HCT116 (cell line): Measurements from ENCODE around the gene GCLC. TPM values are rescaled to one million over a fixed set of nuclear protein-coding genes. Genes with fewer than 3 reads are reported as not detected.

Source experiments
- ATAC-seq: fragments of 200-7000 bp; cut with Tn5 transposase; 2 replicates; pipeline ENCODE4 v1.9.1; 2020; ENCODE audit warnings: mild to moderate bottlenecking, moderate library complexity
- BruUV-seq: library from RNA; stranded (reverse); fragments of 400-500 nt; replicated peaks from 2 replicates; lab custom pipeline; 2021; lab: Mats Ljungman, UMichigan
- CTCF ChIA-PET: fragments of 300-600 bp; sonication (Branson Sonifier 250); formaldehyde crosslinking; loops from one replicate; lab custom pipeline; 2021; ENCODE audit warnings: antibody characterized with exemption; lab: Charles Lee
- POLR2A ChIA-PET: fragments of 300-600, 350-600 bp; sonication (Branson Sonifier 250); formaldehyde crosslinking; loops from one replicate; lab custom pipeline; 2021; ENCODE audit warnings: antibody characterized with exemption; lab: Charles Lee
- RAD21 ChIA-PET, 2 experiments: fragments of 300-600 bp; sonication (Branson Sonifier 250); formaldehyde crosslinking; loops; one replicate each; lab custom pipeline; 2023; ENCODE audit warnings: low total read pairs in 2 of 2; ENCODE audit not compliant: uncharacterized antibody in 2 of 2, unreplicated experiment in 2 of 2, low non-redundant PET in 1 of 2; lab: Charles Lee
- DNase-seq: peaks from one replicate; pipeline ENCODE4 v3.0.0-alpha.2; 2010; ENCODE audit warnings: low read depth, low spot score
- H2AFZ ChIP-seq: fragments of 200-600 bp; shearing (Covaris generic), sonication (generic); 2 replicates; pipeline ENCODE4 v1.6.1; 2017; ENCODE audit warnings: low read depth, mixed run types, mixed read lengths, antibody characterized with exemption, low read length; ENCODE audit not compliant: poor library complexity, severe bottlenecking
- H3K27ac ChIP-seq: 2 replicates; pipeline ENCODE4 v1.5.1; 2012; ENCODE audit warnings: low read depth, low read length
- H3K27me3 ChIP-seq: fragments of 200-600 bp; sonication (generic); 2 replicates; pipeline ENCODE4 v1.6.1; 2016; ENCODE audit warnings: mixed run types, low read length, mixed read lengths; ENCODE audit not compliant: insufficient read depth
- H3K36me3 ChIP-seq, 2 experiments: fragments of 200-500 bp in 1 of 2; fragments of 200-600 bp in 1 of 2; sonication (Bioruptor generic) in 1 of 2; sonication (generic) in 1 of 2; 2 replicates each; pipeline versions ENCODE4 v1.5.1 to v1.6.1; 2014 to 2016; ENCODE audit warnings: low read length in 2 of 2, inconsistent platforms in 1 of 2, mixed read lengths in 1 of 2, mixed run types in 1 of 2; ENCODE audit not compliant: insufficient read depth in 2 of 2, control insufficient read depth in 1 of 2
- H3K4me1 ChIP-seq, 2 experiments: fragments of 200-600 bp in 1 of 2; sonication (generic) in 1 of 2; 2 replicates each; pipeline versions ENCODE4 v1.5.1 to v1.6.1; 2012 to 2017; ENCODE audit warnings: low read length in 2 of 2, inconsistent platforms in 1 of 2, mild to moderate bottlenecking in 1 of 2, mixed read lengths in 1 of 2, mixed run types in 1 of 2, moderate library complexity in 1 of 2; ENCODE audit not compliant: insufficient read depth in 2 of 2, control insufficient read depth in 1 of 2
- H3K4me2 ChIP-seq: fragments of 200-600 bp; sonication (generic); 2 replicates; pipeline ENCODE4 v1.6.1; 2017; ENCODE audit warnings: mixed run types, low read length, mixed read lengths
- H3K4me3 ChIP-seq, 2 experiments: fragments of 200-600 bp in 1 of 2; sonication (generic) in 1 of 2; replicated peaks in 1 of 2; 2 replicates each; pipeline ENCODE4 v1.5.1; 2011 to 2016; ENCODE audit warnings: low read length in 2 of 2, control low read depth in 1 of 2, low read depth in 1 of 2, mild to moderate bottlenecking in 1 of 2, mixed read lengths in 1 of 2, mixed run types in 1 of 2
- H3K79me2 ChIP-seq: fragments of 200-600 bp; sonication (generic); 2 replicates; pipeline ENCODE4 v1.6.1; 2017; ENCODE audit warnings: mild to moderate bottlenecking, mixed run types, low read length, moderate library complexity, mixed read lengths; ENCODE audit not compliant: insufficient read depth
- H3K9ac ChIP-seq: fragments of 200-600 bp; sonication (generic); 2 replicates; pipeline ENCODE4 v1.6.1; 2016; ENCODE audit warnings: low read length, mixed read lengths
- H3K9me2 ChIP-seq: fragments of 200-600 bp; sonication (generic), shearing (Covaris generic); 2 replicates; pipeline ENCODE4 v1.6.1; 2017; ENCODE audit warnings: mixed run types, mild to moderate bottlenecking, moderate library complexity; ENCODE audit not compliant: insufficient read depth
- H3K9me3 ChIP-seq, 2 experiments: fragments of 200-500 bp in 1 of 2; fragments of 200-600 bp in 1 of 2; sonication (Bioruptor generic) in 1 of 2; sonication (generic) in 1 of 2; 2 replicates each; pipeline ENCODE4 v1.6.1; 2014 to 2017; ENCODE audit warnings: low read length in 2 of 2, mixed read lengths in 2 of 2, inconsistent platforms in 1 of 2, low read depth in 1 of 2, mild to moderate bottlenecking in 1 of 2, mixed run types in 1 of 2, moderate library complexity in 1 of 2; ENCODE audit not compliant: control insufficient read depth in 1 of 2, insufficient read depth in 1 of 2
- H4K20me1 ChIP-seq: fragments of 200-600 bp; sonication (generic), shearing (Covaris generic); 2 replicates; pipeline ENCODE4 v1.6.1; 2017; ENCODE audit warnings: mixed run types, mild to moderate bottlenecking, moderate library complexity; ENCODE audit not compliant: insufficient read depth
- CBX3 ChIP-seq: IDR thresholded peaks from 2 replicates; pipeline ENCODE4 v1.6.1; 2012; ENCODE audit warnings: low read depth
- CEBPB ChIP-seq: IDR thresholded peaks from 2 replicates; pipeline ENCODE4 v1.6.1; 2012; ENCODE audit warnings: low read depth
- ELF1 ChIP-seq: IDR thresholded peaks from 2 replicates; pipeline ENCODE4 v1.6.1; 2012; ENCODE audit warnings: low read depth, borderline replicate concordance
- EZH2phosphoT487 ChIP-seq: fragments of 200-600 bp; IDR thresholded peaks from 2 replicates; pipeline ENCODE4 v1.6.1; 2018; ENCODE audit warnings: antibody characterized with exemption, borderline replicate concordance
- POLR2A ChIP-seq: IDR thresholded peaks from 2 replicates; pipeline ENCODE4 v1.7.0; 2011; ENCODE audit warnings: borderline replicate concordance; ENCODE audit not compliant: insufficient read depth, insufficient read length; ENCODE audit errors: extremely low read depth
- RAD21 ChIP-seq: IDR thresholded peaks from 2 replicates; pipeline ENCODE4 v1.6.1; 2012; ENCODE audit warnings: low read depth, mild to moderate bottlenecking
- SIN3A ChIP-seq: IDR thresholded peaks from 2 replicates; pipeline ENCODE4 v1.6.1; 2012; ENCODE audit warnings: low read depth
- SP1 ChIP-seq: IDR thresholded peaks from 2 replicates; pipeline ENCODE4 v1.6.1; 2012; ENCODE audit warnings: low read depth
- SRF ChIP-seq: IDR thresholded peaks from 2 replicates; pipeline ENCODE4 v1.6.1; 2012; ENCODE audit warnings: low read depth
- TCF7L2 ChIP-seq: IDR thresholded peaks from 2 replicates; pipeline ENCODE4 v1.7.0; 2011; ENCODE audit warnings: borderline replicate concordance, inconsistent platforms; ENCODE audit not compliant: insufficient read depth, insufficient read length; ENCODE audit errors: extremely low read depth
- YY1 ChIP-seq: IDR thresholded peaks from 2 replicates; pipeline ENCODE4 v1.6.1; 2011; ENCODE audit warnings: low read length, low read depth, moderate library complexity, mild to moderate bottlenecking; ENCODE audit not compliant: insufficient replicate concordance; ENCODE audit errors: extremely low read depth
- ZFX ChIP-seq: fragments of 450-650 bp; IDR thresholded peaks from 2 replicates; pipeline ENCODE4 v1.6.1; 2017
- intact Hi-C: fragments of 100-400 bp; cut with micrococcal nuclease; formaldehyde crosslinking; loops from 2 replicates; pipeline ENCODE4 v1.10.0; 2022
- total RNA-seq: library from RNA; stranded (reverse); gene quantifications from one replicate; pipeline ENCODE4 v1.2.1, GENCODE V29; 2021; ENCODE audit not compliant: unreplicated experiment
- TF ChIP-seq, protein P1 (sequence below): IDR thresholded peaks from 2 replicates; pipeline ENCODE4 v1.6.1; 2012
- TF ChIP-seq, protein P2 (sequence below): IDR thresholded peaks from 2 replicates; pipeline ENCODE4 v1.6.1; 2012
- TF ChIP-seq, protein P3 (sequence below): IDR thresholded peaks from 2 replicates; pipeline ENCODE4 v1.6.1; 2011; ENCODE audit warnings: mild to moderate bottlenecking, low read length, moderate library complexity; ENCODE audit not compliant: insufficient replicate concordance; ENCODE audit errors: extremely low read depth
- TF ChIP-seq, protein P4 (sequence below): IDR thresholded peaks from 2 replicates; pipeline ENCODE4 v1.6.1; 2012; ENCODE audit warnings: low read depth

The GCLC gene
- total RNA-seq, 1 experiment from 2014 or later, result 72.0 TPM

DNA sequence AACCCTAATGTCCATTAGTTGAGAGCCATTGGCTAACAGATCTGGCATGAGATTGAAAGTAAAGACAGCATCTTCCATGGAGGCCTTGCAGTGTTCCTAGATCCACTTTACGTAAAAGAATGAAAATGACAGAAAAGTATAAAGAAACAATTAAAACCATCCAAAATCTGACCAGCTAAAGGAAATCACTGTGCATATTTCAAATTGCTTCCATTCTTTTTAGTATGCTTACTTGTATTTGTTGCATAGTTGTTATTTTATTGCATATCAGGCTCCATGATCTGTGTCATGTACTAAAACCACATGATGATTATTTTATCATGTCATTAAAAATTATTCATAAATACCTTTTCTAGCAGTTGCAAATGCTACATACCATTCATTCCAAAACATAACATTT lies 67.9 kb downstream of the GCLC start:
- Histone ChIP-seq H3K9me2 (no peaks in the 10 kb centered on the region; the same call in 1 of the 2 replicates), H3K27ac (no peak overlapping the region), H3K36me3 (no peaks in the 10 kb centered on the region), H3K4me1 (no peaks in the 10 kb centered on the region), H3K4me3 (no peak overlapping the region), H3K79me2 (no peaks in the 10 kb centered on the region), H4K20me1 (no peaks in the 10 kb centered on the region), H3K4me2 (no peak overlapping the region), H3K9ac (no peak overlapping the region), H3K9me3 (no peaks in the 10 kb centered on the region), H2AFZ (no peak overlapping the region), H3K27me3 (no peaks in the 10 kb centered on the region)
- POLR2A ChIA-PET, result no interaction called here
- intact Hi-C loops, result no loop called here
- BruUV-seq, result no TSS peak
- DNase-seq (no peak), ATAC-seq (no peak)
- RAD21 ChIA-PET, result no interaction called here
- TF ChIP-seq, protein P1, sequence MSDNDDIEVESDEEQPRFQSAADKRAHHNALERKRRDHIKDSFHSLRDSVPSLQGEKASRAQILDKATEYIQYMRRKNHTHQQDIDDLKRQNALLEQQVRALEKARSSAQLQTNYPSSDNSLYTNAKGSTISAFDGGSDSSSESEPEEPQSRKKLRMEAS, result no peak
- TF ChIP-seq, protein P2, sequence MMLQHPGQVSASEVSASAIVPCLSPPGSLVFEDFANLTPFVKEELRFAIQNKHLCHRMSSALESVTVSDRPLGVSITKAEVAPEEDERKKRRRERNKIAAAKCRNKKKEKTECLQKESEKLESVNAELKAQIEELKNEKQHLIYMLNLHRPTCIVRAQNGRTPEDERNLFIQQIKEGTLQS, result no peak
- TF ChIP-seq CBX3 (no peak), RAD21 (no peak), ZFX (no peak), ELF1 (no peak), YY1 (no peak), SP1 (no peak), TCF7L2 (no peak), CEBPB (no peak)
- CTCF ChIA-PET, result no interaction called here

DNA sequence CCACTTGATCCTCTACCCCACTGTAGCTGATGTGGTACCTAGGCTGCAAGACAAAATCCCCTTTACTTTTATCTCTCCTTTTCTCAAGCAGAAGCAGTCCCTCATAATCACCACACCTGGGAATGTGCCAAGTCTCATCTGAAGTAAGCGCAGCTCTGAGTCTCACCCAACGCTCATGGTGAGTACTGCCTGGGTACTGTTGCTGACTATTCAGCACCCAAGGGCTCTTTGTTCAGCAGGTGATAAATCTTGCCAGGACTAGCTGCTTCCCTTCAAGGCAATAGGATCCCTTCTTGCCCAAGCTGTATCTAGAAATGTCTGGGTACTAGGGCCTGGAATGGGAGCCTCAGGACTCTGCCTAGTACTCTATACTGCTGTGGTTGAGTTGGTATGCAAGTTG lies 70.9 kb downstream of the GCLC start:
- no peak overlapping the region for H2AFZ ChIP-seq
- CTCF ChIA-PET, result no interaction called here
- ATAC-seq (no peak), DNase-seq (no peak)
- no peaks in the 10 kb centered on the region for H3K9me3 ChIP-seq
- no peak overlapping the region for H3K27ac ChIP-seq
- no TSS peak for BruUV-seq
- no peaks in the 10 kb centered on the region for H3K36me3 ChIP-seq
- RAD21 ChIA-PET, result no interaction called here
- H3K27me3 ChIP-seq, result no peaks in the 10 kb centered on the region
- H3K79me2 ChIP-seq, result no peaks in the 10 kb centered on the region
- POLR2A ChIA-PET, result no interaction called here
- no peak overlapping the region for H3K4me3 ChIP-seq
- TF ChIP-seq, protein P3, sequence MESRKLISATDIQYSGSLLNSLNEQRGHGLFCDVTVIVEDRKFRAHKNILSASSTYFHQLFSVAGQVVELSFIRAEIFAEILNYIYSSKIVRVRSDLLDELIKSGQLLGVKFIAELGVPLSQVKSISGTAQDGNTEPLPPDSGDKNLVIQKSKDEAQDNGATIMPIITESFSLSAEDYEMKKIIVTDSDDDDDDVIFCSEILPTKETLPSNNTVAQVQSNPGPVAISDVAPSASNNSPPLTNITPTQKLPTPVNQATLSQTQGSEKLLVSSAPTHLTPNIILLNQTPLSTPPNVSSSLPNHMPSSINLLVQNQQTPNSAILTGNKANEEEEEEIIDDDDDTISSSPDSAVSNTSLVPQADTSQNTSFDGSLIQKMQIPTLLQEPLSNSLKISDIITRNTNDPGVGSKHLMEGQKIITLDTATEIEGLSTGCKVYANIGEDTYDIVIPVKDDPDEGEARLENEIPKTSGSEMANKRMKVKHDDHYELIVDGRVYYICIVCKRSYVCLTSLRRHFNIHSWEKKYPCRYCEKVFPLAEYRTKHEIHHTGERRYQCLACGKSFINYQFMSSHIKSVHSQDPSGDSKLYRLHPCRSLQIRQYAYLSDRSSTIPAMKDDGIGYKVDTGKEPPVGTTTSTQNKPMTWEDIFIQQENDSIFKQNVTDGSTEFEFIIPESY, result no peak
- TF ChIP-seq RAD21 (no peak), POLR2A (no peak), ZFX (no peak), SIN3A (no peak), EZH2phosphoT487 (no peak), SRF (no peak)
- TF ChIP-seq, protein P4, sequence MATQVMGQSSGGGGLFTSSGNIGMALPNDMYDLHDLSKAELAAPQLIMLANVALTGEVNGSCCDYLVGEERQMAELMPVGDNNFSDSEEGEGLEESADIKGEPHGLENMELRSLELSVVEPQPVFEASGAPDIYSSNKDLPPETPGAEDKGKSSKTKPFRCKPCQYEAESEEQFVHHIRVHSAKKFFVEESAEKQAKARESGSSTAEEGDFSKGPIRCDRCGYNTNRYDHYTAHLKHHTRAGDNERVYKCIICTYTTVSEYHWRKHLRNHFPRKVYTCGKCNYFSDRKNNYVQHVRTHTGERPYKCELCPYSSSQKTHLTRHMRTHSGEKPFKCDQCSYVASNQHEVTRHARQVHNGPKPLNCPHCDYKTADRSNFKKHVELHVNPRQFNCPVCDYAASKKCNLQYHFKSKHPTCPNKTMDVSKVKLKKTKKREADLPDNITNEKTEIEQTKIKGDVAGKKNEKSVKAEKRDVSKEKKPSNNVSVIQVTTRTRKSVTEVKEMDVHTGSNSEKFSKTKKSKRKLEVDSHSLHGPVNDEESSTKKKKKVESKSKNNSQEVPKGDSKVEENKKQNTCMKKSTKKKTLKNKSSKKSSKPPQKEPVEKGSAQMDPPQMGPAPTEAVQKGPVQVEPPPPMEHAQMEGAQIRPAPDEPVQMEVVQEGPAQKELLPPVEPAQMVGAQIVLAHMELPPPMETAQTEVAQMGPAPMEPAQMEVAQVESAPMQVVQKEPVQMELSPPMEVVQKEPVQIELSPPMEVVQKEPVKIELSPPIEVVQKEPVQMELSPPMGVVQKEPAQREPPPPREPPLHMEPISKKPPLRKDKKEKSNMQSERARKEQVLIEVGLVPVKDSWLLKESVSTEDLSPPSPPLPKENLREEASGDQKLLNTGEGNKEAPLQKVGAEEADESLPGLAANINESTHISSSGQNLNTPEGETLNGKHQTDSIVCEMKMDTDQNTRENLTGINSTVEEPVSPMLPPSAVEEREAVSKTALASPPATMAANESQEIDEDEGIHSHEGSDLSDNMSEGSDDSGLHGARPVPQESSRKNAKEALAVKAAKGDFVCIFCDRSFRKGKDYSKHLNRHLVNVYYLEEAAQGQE, result no peak
- H3K4me2 ChIP-seq, result no peak overlapping the region
- no peaks in the 10 kb centered on the region for H3K4me1 ChIP-seq
- no peak overlapping the region for H3K9ac ChIP-seq
- no peaks in the 10 kb centered on the region for H4K20me1 ChIP-seq
- no peaks in the 10 kb centered on the region; the same call in 1 of the 2 replicates for H3K9me2 ChIP-seq
- intact Hi-C loops, result no loop called here
